HG02763 (cell line): Measurements from ENCODE around the gene PIK3CD.
"Not testable (repeated sequence)": the region's sequence is repeated elsewhere in the genome, so short reads cannot be mapped to it uniquely, and the experiment has no call there.

Source experiments
- ATAC-seq: cut with Tn5 transposase; IDR thresholded peaks from one replicate; pipeline ENCODE4 v1.9.1; 2021; ENCODE audit warnings: mild to moderate bottlenecking, moderate library complexity; ENCODE audit not compliant: unreplicated experiment

PIK3CD gene

GRCh38 chr1:9687874-9688582 lies 36.5 kb downstream of the PIK3CD start:
- ATAC-seq = no peak

GRCh38 chr1:9688599-9688998 lies 37.1 kb downstream of the PIK3CD start:
- ATAC-seq = no peak

GRCh38 chr1:9689011-9689706 lies 37.6 kb downstream of the PIK3CD start:
- ATAC-seq = peak; percentile 57

- ATAC-seq = no peak
Measured at GRCh38 chr1:9689971-9690381, 38.4 kb downstream of the PIK3CD start.

- no peak for ATAC-seq
Measured at GRCh38 chr1:9690440-9691107, 39.0 kb downstream of the PIK3CD start.

- ATAC-seq = no peak
Measured at GRCh38 chr1:9691108-9691445, 39.5 kb downstream of the PIK3CD start.

GRCh38 chr1:9691691-9692090 lies 40.2 kb downstream of the PIK3CD start:
- ATAC-seq = no peak

- ATAC-seq = no peak
Measured at GRCh38 chr1:9696793-9697192, 45.3 kb downstream of the PIK3CD start.

GRCh38 chr1:9699361-9699760 lies 47.8 kb downstream of the PIK3CD start:
- no peak for ATAC-seq

GRCh38 chr1:9700340-9700739 lies 48.8 kb downstream of the PIK3CD start:
- ATAC-seq = no peak

- no peak for ATAC-seq
Measured at GRCh38 chr1:9701665-9702064, 50.1 kb downstream of the PIK3CD start.

GRCh38 chr1:9703165-9703509 lies 51.6 kb downstream of the PIK3CD start:
- no peak for ATAC-seq

GRCh38 chr1:9703681-9704080 lies 52.1 kb downstream of the PIK3CD start:
- ATAC-seq = no peak

GRCh38 chr1:9705337-9706093 lies 54.0 kb downstream of the PIK3CD start:
- no peak for ATAC-seq

GRCh38 chr1:9706178-9706577 lies 54.6 kb downstream of the PIK3CD start:
- ATAC-seq = no peak

- ATAC-seq = no peak
Measured at GRCh38 chr1:9710037-9710436, 58.5 kb downstream of the PIK3CD start.

- ATAC-seq = no peak
Measured at GRCh38 chr1:9711466-9712020, 60.0 kb downstream of the PIK3CD start.

GRCh38 chr1:9712767-9713166 lies 61.2 kb downstream of the PIK3CD start:
- not testable (repeated sequence) for ATAC-seq

GRCh38 chr1:9714257-9714718 lies 62.8 kb downstream of the PIK3CD start:
- ATAC-seq = no peak

- ATAC-seq = no peak
Measured at GRCh38 chr1:9715536-9716226, 64.2 kb downstream of the PIK3CD start.
